Suppressor macrophage (primary cell): ENCODE data around the gene DPP7.

Source experiments
- DNase-seq, 4 experiments: peaks; one replicate each; pipeline ENCODE4 v3.0.0-alpha.2; 2020 to 2022

Gene DPP7

GRCh38 chr9:137110911-137111787 is 3.4 kb downstream of the DPP7 start:
- no peak for DNase-seq

GRCh38 chr9:137110147-137110910 is 4.2 kb downstream of the DPP7 start:
- no peak for DNase-seq

GRCh38 chr9:137109250-137110146 is 5.0 kb downstream of the DPP7 start:
- DNase-seq, result no peak

GRCh38 chr9:137108608-137109249 is 5.8 kb downstream of the DPP7 start:
- DNase-seq, result no peak

GRCh38 chr9:137107982-137108381 is 6.6 kb downstream of the DPP7 start:
- no peak for DNase-seq

GRCh38 chr9:137107312-137107921 is 7.1 kb downstream of the DPP7 start:
- no peak for DNase-seq

GRCh38 chr9:137106662-137107250 is 7.8 kb downstream of the DPP7 start:
- DNase-seq, result no peak

- no peak for DNase-seq
Observed at GRCh38 chr9:137105814-137106661, 8.5 kb downstream of the DPP7 start.

- no peak for DNase-seq
Observed at GRCh38 chr9:137103206-137103999, 11.1 kb downstream of the DPP7 start.

- no peak for DNase-seq
Observed at GRCh38 chr9:137099231-137099630, 15.3 kb downstream of the DPP7 start.

GRCh38 chr9:137097761-137098462 is 16.6 kb downstream of the DPP7 start:
- no peak for DNase-seq

- DNase-seq, result no peak
Observed at GRCh38 chr9:137096785-137097546, 17.6 kb downstream of the DPP7 start.

GRCh38 chr9:137095664-137096517 is 18.6 kb downstream of the DPP7 start:
- peak in 1 of 4 experiments; percentile 36 for DNase-seq

GRCh38 chr9:137089232-137089947 is 25.1 kb downstream of the DPP7 start:
- DNase-seq, result no peak

GRCh38 chr9:137088121-137088520 is 26.4 kb downstream of the DPP7 start:
- no peak for DNase-seq

GRCh38 chr9:137087409-137087925 is 27.1 kb downstream of the DPP7 start:
- peak; percentile 35 to 61 (median 54) for DNase-seq
